DOHH2 (cell line): ENCODE measurements around the gene VILL.

ENCODE experiments used
- H3F3A ChIP-seq: fragments of 200-600 bp; sonication (generic), shearing (Covaris generic); 2 replicates; pipeline ENCODE4 v1.6.0; 2016; ENCODE audit warnings: antibody characterized with exemption, mild to moderate bottlenecking; ENCODE audit not compliant: control insufficient read depth, insufficient read depth
- H3K27ac ChIP-seq: fragments of 200-600 bp; sonication (generic); 2 replicates; pipeline ENCODE4 v1.5.1; 2014; ENCODE audit warnings: low read depth, mild to moderate bottlenecking, low read length, moderate library complexity
- H3K27me3 ChIP-seq: fragments of 200-600 bp; sonication (generic); 2 replicates; pipeline ENCODE4 v1.6.1; 2014; ENCODE audit warnings: mild to moderate bottlenecking, low read length, mixed read lengths; ENCODE audit not compliant: control insufficient read depth
- H3K36me3 ChIP-seq: fragments of 200-600 bp; sonication (generic); 2 replicates; pipeline ENCODE4 v1.6.1; 2014; ENCODE audit warnings: mild to moderate bottlenecking, low read length, moderate library complexity, mixed read lengths; ENCODE audit not compliant: control insufficient read depth
- H3K4me1 ChIP-seq: fragments of 200-600 bp; sonication (generic); 2 replicates; pipeline ENCODE4 v1.6.1; 2014; ENCODE audit warnings: mild to moderate bottlenecking, low read length, mixed read lengths; ENCODE audit not compliant: control insufficient read depth
- H3K4me2 ChIP-seq: fragments of 200-600 bp; sonication (generic); 2 replicates; pipeline ENCODE4 v1.6.0; 2014; ENCODE audit warnings: mild to moderate bottlenecking, low read length, moderate library complexity
- H3K4me3 ChIP-seq: fragments of 200-600 bp; sonication (generic); 2 replicates; pipeline ENCODE4 v1.5.1; 2014; ENCODE audit warnings: mild to moderate bottlenecking, low read length, mixed read lengths
- H3K79me2 ChIP-seq: fragments of 200-600 bp; sonication (generic); 2 replicates; pipeline ENCODE4 v1.6.1; 2014; ENCODE audit warnings: mild to moderate bottlenecking, low read length, mixed read lengths; ENCODE audit not compliant: control insufficient read depth
- H3K9me2 ChIP-seq: fragments of 200-600 bp; sonication (generic); replicated peaks from 2 replicates; pipeline ENCODE4 v1.6.1; 2014; ENCODE audit warnings: mild to moderate bottlenecking, low read length, mixed read lengths; ENCODE audit not compliant: control insufficient read depth
- H3K9me3 ChIP-seq: fragments of 200-600 bp; sonication (generic); 2 replicates; pipeline ENCODE4 v1.6.1; 2014; ENCODE audit warnings: antibody characterized with exemption, low read length, mixed read lengths; ENCODE audit not compliant: control insufficient read depth, insufficient read depth
- H4K20me1 ChIP-seq: fragments of 200-600 bp; sonication (generic); 2 replicates; pipeline ENCODE4 v1.6.0; 2014; ENCODE audit warnings: low read depth, mild to moderate bottlenecking, antibody characterized with exemption, low read length, moderate library complexity; ENCODE audit not compliant: control insufficient read depth, insufficient read depth
- CTCF ChIP-seq: fragments of 200-600 bp; sonication (generic); IDR thresholded peaks from one replicate; pipeline ENCODE4 v1.5.1; 2014; ENCODE audit warnings: antibody characterized with exemption, mild to moderate bottlenecking, low read depth, low read length; ENCODE audit not compliant: poor library complexity, severe bottlenecking
- EZH2phosphoT487 ChIP-seq: fragments of 200-600 bp; sonication (generic); IDR thresholded peaks from 2 replicates; pipeline ENCODE4 v1.6.1; 2017; ENCODE audit warnings: borderline replicate concordance, mild to moderate bottlenecking, antibody characterized with exemption, low read length, moderate library complexity, mixed read lengths

The VILL gene

DNA sequence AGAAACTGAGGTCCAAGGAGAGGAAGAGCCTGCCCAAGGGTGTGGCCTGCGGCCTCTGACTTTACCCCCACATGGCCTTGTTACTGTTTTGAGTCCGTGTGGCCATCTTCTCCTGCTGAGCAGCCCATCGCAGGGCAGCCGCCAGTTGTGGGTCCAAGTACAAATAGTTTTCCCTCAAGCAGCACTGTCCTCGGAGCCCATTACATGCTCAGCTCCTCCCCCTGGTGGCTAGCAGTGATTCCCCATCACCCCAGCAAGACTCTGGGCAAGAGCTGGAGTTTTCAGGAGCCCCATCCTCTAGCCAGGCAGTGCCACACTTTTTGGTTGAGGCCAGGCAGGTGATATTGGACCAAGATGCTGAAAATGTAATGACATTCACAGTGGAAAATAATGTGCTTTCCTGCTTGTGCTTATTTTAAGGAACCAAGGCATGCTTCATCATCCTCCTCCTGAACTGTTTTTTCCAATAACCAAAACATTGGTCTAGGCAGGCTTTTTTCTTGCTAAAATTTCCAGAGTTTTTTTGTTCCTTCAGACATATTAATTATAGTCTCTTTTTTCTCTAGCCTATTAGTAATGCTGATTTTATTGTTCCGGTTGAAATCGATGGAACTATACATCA, 23.2 kb upstream of the VILL start:
- Histone ChIP-seq H3K9me3 (no peaks in the 10 kb centered on the region), H3K4me1 (no peaks in the 10 kb centered on the region), H3K79me2 (no peaks in the 10 kb centered on the region), H3F3A (no peaks in the 10 kb centered on the region), H3K27ac (no peak overlapping the region), H3K4me3 (no peak overlapping the region), H3K27me3 (peaks cover 19% of the 10 kb centered on the region), H3K4me2 (no peak overlapping the region), H3K36me3 (no peaks in the 10 kb centered on the region), H3K9me2 (no peaks in the 10 kb centered on the region), H4K20me1 (no peaks in the 10 kb centered on the region)
- TF ChIP-seq EZH2phosphoT487 (no peak), CTCF (peak; percentile 90)

- TF ChIP-seq CTCF (no peak), EZH2phosphoT487 (no peak)
- no peaks in the 10 kb centered on the region for H3K36me3 ChIP-seq
These were observed 22.4 kb upstream of the VILL start for GRCh38 chr3:37968199-37968598.

GRCh38 chr3:37968813-37969595, 21.6 kb upstream of the VILL start:
- Histone ChIP-seq H3K9me2 (no peaks in the 10 kb centered on the region), H3K4me2 (no peak overlapping the region), H3K4me3 (no peak overlapping the region), H4K20me1 (no peaks in the 10 kb centered on the region), H3K27me3 (peaks cover 19% of the 10 kb centered on the region), H3K79me2 (no peaks in the 10 kb centered on the region), H3K4me1 (no peaks in the 10 kb centered on the region), H3F3A (no peaks in the 10 kb centered on the region), H3K9me3 (no peaks in the 10 kb centered on the region), H3K36me3 (no peaks in the 10 kb centered on the region), H3K27ac (no peak overlapping the region)
- no peak for TF ChIP-seq EZH2phosphoT487
- TF ChIP-seq CTCF, result no peak

More at GRCh38 chr3:37968199-37968598, 22.4 kb upstream of the VILL start:
- Histone ChIP-seq H3K79me2 (no peaks in the 10 kb centered on the region), H3K27ac (no peak overlapping the region), H3K4me2 (no peak overlapping the region), H3K9me2 (no peaks in the 10 kb centered on the region), H4K20me1 (no peaks in the 10 kb centered on the region), H3K4me1 (no peaks in the 10 kb centered on the region), H3K9me3 (no peaks in the 10 kb centered on the region), H3F3A (no peaks in the 10 kb centered on the region), H3K4me3 (no peak overlapping the region), H3K27me3 (peaks cover 19% of the 10 kb centered on the region)
